Ovary (tissue), 9 donors: ENCODE measurements around the gene LRRC27. TPM values are rescaled to one million over a fixed set of nuclear protein-coding genes. Genes with fewer than 3 reads are reported as not detected.

Source experiments
- DNase-seq, 5 donors: peaks; one replicate each; pipeline ENCODE4 v3.0.0-alpha.2; 2019 to 2020
- H3K27ac ChIP-seq, 2 donors: fragments of 200-600 bp; one replicate each; pipeline versions ENCODE4 v1.5.1 to v1.8.0; 2019 to 2022
- H3K27me3 ChIP-seq: fragments of 200-600 bp; one replicate; pipeline ENCODE4 v1.8.0; 2022
- H3K36me3 ChIP-seq: fragments of 200-600 bp; sonication (generic); one replicate; pipeline ENCODE4 v1.5.1; 2019
- H3K4me1 ChIP-seq: one replicate; pipeline ENCODE4 v1.8.1; 2013; ENCODE audit warnings: mild to moderate bottlenecking, moderate library complexity; ENCODE audit not compliant: insufficient read depth
- H3K4me3 ChIP-seq: fragments of 200-600 bp; sonication (generic); one replicate; pipeline ENCODE4 v1.5.1; 2017
- H3K9me3 ChIP-seq, 2 donors: fragments of 200-600 bp in 1 of 2; sonication (generic) in 1 of 2; one replicate each; pipeline versions ENCODE4 v1.5.1 to v1.8.1; 2013 to 2019; ENCODE audit warnings: mild to moderate bottlenecking in 1 of 2, moderate library complexity in 1 of 2
- EP300 ChIP-seq: sonication (generic); formaldehyde crosslinking; IDR thresholded peaks from one replicate; pipeline ENCODE4 v1.6.1; 2017; ENCODE audit warnings: antibody characterized with exemption
- POLR2A ChIP-seq: fragments of 450-650 bp; IDR thresholded peaks from one replicate; pipeline ENCODE4 v1.6.1; 2017; ENCODE audit warnings: antibody characterized with exemption, mild to moderate bottlenecking, moderate library complexity
- WGBS, 3 donors: extraction: QIAGEN DNeasy Blood & Tissue Kit in 1 of 3; methylation state at CpG; one replicate each; pipeline versions ENCODE4 v1.1.5 to v1.1.7; 2013 to 2017; 5-methylcytosine and 5-hydroxymethylcytosine counted together
- intact Hi-C, 4 donors: fragments of 100-400 bp; cut with DNase I; formaldehyde crosslinking; loops; one replicate each; pipeline versions ENCODE4 v1.11.0 to v1.15.1; 2022 to 2023
- polyA plus RNA-seq, 2 donors: library from polyadenylated mRNA; stranded (reverse); fragments of 200-250 nt in 1 of 2; fragments of 350-450 nt in 1 of 2; fragmentation: Illumina TruSeq in 1 of 2; extraction: RNeasy Lipid Tissue Mini Kit (QIAGEN cat#74804) in 1 of 2; gene quantifications; one replicate each; pipeline ENCODE4 v1.2.3, GENCODE V29; 2013 to 2014
- total RNA-seq, 7 donors: library from RNA; depleted of rRNA in 2 of 7; stranded (reverse); fragments of >200 nt in 2 of 7; fragmentation: NEBNext Ultra II Directional in 3 of 7; extraction: Animal tissue kit (Norgen Biotek cat#: 25700) in 3 of 7; gene quantifications; one replicate each; pipeline versions ENCODE4 v1.1.0 to v1.2.4, GENCODE V29; 2016 to 2023
- TF ChIP-seq, protein P1 (sequence below), 3 donors: fragments of 450-650 bp in 2 of 3; fragments of 200-600 bp in 1 of 3; IDR thresholded peaks; one replicate each; pipeline versions ENCODE4 v1.5.1 to v1.8.0; 2016 to 2022; ENCODE audit warnings: antibody characterized with exemption in 3 of 3, mild to moderate bottlenecking in 1 of 3
- donor health status: DM: no; HTN: no; CAD: no; lungs with moderate emphysema.
- donor health status: DM: no; HTN: no; CAD: no.
- donor health status: Bipolar disorder and iron deficiency.
- donor health status: DM: yes; HTN: yes; CAD: no.
- donor health status: DM: no; HTN: no; CAD: no.
- donor health status: DM: yes; HTN: yes; CAD: no.

The LRRC27 gene
- total and polyA plus RNA-seq, 9 donors, result 7.4 to 12.3 (median 9.3) TPM

DNA sequence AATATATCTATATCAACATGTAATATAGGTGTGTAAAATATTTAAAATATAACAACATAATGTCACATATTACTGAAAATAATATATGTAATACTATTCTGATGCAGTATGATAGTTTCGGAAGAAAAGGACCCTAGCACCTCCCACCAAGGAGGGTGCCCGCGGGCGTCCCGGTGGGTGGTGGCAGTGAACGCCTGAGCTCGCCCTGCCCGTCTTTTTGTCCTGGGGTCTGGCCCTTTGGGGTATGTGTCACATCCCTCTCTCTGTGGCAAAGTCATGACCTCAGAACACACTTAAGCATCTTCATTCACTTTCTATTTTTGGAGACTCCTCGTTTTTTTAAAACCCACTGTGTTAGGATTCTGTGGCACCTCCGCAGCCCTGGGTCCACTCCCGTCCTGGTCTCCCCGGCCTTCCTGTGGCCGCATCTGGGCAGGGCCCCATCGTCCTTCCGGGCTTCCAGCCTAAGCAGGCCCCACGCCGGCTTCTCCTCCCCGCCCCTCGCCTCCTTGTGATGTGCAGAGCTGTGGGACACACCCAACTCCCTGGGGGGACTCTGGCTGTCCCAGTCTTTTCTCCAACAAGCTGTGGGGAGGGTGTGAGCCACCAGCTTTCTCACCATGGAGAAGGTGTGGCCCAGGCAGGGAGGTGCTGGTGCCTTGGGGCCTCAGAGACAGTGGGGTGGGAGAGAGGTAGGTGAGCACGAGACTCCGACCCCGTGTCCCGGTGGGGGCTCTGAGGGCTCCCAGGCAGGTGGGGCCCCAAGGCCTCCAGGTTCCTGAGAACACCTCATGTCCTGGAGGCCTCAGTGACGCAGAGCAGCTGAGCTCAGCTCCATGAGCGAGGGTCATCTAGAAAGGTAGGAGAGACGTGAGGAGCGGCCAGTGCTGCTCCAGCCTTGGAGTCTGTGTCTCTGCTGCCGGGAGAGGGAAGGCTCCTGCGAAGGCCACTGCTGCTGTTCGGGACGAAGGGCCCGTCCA lies 81.5 kb downstream of the LRRC27 start:
- Histone ChIP-seq H3K27ac (peak overlapping the region in 1 of 2 donors; percentile 41), H3K4me1 (peaks cover 23% of the 10 kb centered on the region), H3K4me3 (no peak overlapping the region), H3K9me3 (no peaks in the 10 kb centered on the region), H3K27me3 (no peaks in the 10 kb centered on the region), H3K36me3 (no peaks in the 10 kb centered on the region)
- 83 to 93% (median 85%) methylated on average over 32 of the region's 32 CpGs for WGBS, 3 donors
- TF ChIP-seq POLR2A, result no peak
- no peak for TF ChIP-seq EP300
- TF ChIP-seq, protein P1, sequence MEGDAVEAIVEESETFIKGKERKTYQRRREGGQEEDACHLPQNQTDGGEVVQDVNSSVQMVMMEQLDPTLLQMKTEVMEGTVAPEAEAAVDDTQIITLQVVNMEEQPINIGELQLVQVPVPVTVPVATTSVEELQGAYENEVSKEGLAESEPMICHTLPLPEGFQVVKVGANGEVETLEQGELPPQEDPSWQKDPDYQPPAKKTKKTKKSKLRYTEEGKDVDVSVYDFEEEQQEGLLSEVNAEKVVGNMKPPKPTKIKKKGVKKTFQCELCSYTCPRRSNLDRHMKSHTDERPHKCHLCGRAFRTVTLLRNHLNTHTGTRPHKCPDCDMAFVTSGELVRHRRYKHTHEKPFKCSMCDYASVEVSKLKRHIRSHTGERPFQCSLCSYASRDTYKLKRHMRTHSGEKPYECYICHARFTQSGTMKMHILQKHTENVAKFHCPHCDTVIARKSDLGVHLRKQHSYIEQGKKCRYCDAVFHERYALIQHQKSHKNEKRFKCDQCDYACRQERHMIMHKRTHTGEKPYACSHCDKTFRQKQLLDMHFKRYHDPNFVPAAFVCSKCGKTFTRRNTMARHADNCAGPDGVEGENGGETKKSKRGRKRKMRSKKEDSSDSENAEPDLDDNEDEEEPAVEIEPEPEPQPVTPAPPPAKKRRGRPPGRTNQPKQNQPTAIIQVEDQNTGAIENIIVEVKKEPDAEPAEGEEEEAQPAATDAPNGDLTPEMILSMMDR (IDR thresholded peaks at IDR 0.05), result no peak
- no peak for DNase-seq
- intact Hi-C loops, result no loop called here

GRCh38 chr10:132414402-132415016 lies 82.5 kb downstream of the LRRC27 start:
- WGBS, 3 donors, result 74 to 93% (median 85%) methylated on average over 21 of the region's 21 CpGs
- Histone ChIP-seq H3K27ac (no peak overlapping the region), H3K4me1 (peaks cover 23% of the 10 kb centered on the region)

DNA sequence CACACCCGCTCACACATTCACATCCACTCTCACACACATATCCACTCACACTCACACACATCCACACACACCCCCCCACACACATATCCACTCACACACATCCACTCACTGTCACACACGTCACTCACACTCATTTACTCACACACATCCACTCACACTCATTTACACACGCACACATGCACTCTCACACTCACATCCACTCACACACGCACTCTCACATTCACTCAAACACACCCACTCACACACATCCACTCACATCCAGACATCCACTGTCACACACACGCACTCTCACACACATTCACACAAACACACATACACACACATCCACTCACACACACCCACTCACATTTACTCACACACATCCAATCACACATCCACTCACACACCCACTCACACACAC lies 83.3 kb downstream of the LRRC27 start:
- H3K27ac ChIP-seq, result no peak overlapping the region
- TF ChIP-seq EP300 (no peak), POLR2A (no peak)
- TF ChIP-seq, protein P1 (IDR thresholded peaks at IDR 0.05), result no peak
- 94 to 97% (median 96%) methylated on average over 5 of the region's 5 CpGs for whole genome bisulfite sequencing, 3 donors
- H3K4me3 ChIP-seq, result no peak overlapping the region
- intact Hi-C loops, result no loop called here
- H3K9me3 ChIP-seq, result no peaks in the 10 kb centered on the region
- H3K4me1 ChIP-seq, result peaks cover 23% of the 10 kb centered on the region
- no peaks in the 10 kb centered on the region for H3K27me3 ChIP-seq
- no peaks in the 10 kb centered on the region for H3K36me3 ChIP-seq
- no peak for DNase-seq

More at GRCh38 chr10:132414402-132415016, 82.5 kb downstream of the LRRC27 start:
- intact Hi-C loops, result no loop called here
- Histone ChIP-seq H3K4me3 (no peak overlapping the region), H3K9me3 (no peaks in the 10 kb centered on the region), H3K36me3 (no peaks in the 10 kb centered on the region), H3K27me3 (no peaks in the 10 kb centered on the region)
- no peak for DNase-seq
- TF ChIP-seq, protein P1 (IDR thresholded peaks at IDR 0.05), result no peak
- TF ChIP-seq EP300 (no peak), POLR2A (no peak)

DNA sequence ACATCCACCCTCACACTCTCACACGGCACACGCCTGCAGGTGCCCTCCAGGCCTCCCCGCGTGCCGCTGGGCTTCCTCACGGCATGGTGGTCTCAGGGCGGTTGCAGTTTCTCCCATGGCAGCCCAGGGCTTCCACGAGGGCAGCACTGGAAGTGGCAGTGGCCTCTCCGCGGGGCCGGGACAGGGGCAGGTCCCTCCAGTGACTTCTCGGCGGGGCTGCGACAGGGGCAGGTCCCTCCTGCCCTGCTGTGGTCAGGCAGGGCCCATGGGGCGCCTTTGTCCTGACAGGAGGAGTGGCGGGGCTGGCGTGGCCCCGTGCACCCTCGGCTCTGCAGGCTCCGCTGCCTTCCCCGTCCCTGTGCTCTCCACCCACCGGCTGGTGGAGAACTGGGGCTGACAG lies 84.0 kb downstream of the LRRC27 start:
- Histone ChIP-seq H3K9me3 (no peaks in the 10 kb centered on the region), H3K4me1 (peaks cover 24% of the 10 kb centered on the region), H3K36me3 (no peaks in the 10 kb centered on the region), H3K27me3 (no peaks in the 10 kb centered on the region), H3K27ac (no peak overlapping the region), H3K4me3 (no peak overlapping the region)
- TF ChIP-seq POLR2A (no peak), EP300 (no peak)
- TF ChIP-seq, protein P1 (IDR thresholded peaks at IDR 0.05), result no peak
- no peak for DNase-seq
- intact Hi-C loops, result no loop called here
- WGBS, 3 donors, result 97% methylated on average over 19 to 22 of the region's 22 CpGs
